NCI-H2171 treated with DMSO at 0.1 percent for 48 hours (cell line): ENCODE measurements around the gene ZSWIM7.
"Not testable (repeated sequence)": the region's sequence is repeated elsewhere in the genome, so short reads cannot be mapped to it uniquely, and the experiment has no call there.

Experiments used
- DNase-seq: peaks from one replicate; lab custom pipeline; 2025; lab: John Stamatoyannopoulos, UW

Gene ZSWIM7

GRCh38 chr17:15998031-15998562 lies 1.4 kb downstream of the ZSWIM7 start:
- no peak for DNase-seq

GRCh38 chr17:15996322-15996721 lies 3.2 kb downstream of the ZSWIM7 start:
- no peak for DNase-seq

GRCh38 chr17:15981646-15982580 lies 17.6 kb downstream of the ZSWIM7 start:
- DNase-seq, result no peak

GRCh38 chr17:15981208-15981607 lies 18.3 kb downstream of the ZSWIM7 start:
- DNase-seq, result no peak

- DNase-seq, result not testable (repeated sequence)
Observed at GRCh38 chr17:15979013-15979412, 20.5 kb downstream of the ZSWIM7 start.

- no peak for DNase-seq
Observed at GRCh38 chr17:15978606-15979005, 20.9 kb downstream of the ZSWIM7 start.

- no peak for DNase-seq
Observed at GRCh38 chr17:15977894-15978293, 21.6 kb downstream of the ZSWIM7 start.

GRCh38 chr17:15973834-15974233 lies 25.7 kb downstream of the ZSWIM7 start:
- DNase-seq, result no peak

GRCh38 chr17:15973016-15973415 lies 26.5 kb downstream of the ZSWIM7 start:
- no peak for DNase-seq

GRCh38 chr17:15972497-15972951 lies 27.0 kb downstream of the ZSWIM7 start:
- DNase-seq, result no peak

GRCh38 chr17:15971882-15972281 lies 27.6 kb downstream of the ZSWIM7 start:
- no peak for DNase-seq

- no peak for DNase-seq
Observed at GRCh38 chr17:15971098-15971678, 28.3 kb downstream of the ZSWIM7 start.

GRCh38 chr17:15970500-15970899 lies 29.0 kb downstream of the ZSWIM7 start:
- DNase-seq, result no peak

- DNase-seq, result no peak
Observed at GRCh38 chr17:15969463-15969862, 30.0 kb downstream of the ZSWIM7 start.

GRCh38 chr17:15967706-15968399 lies 31.7 kb downstream of the ZSWIM7 start:
- DNase-seq, result no peak

GRCh38 chr17:15966879-15967248 lies 32.6 kb downstream of the ZSWIM7 start:
- DNase-seq, result no peak

- no peak for DNase-seq
Observed at GRCh38 chr17:15966183-15966878, 33.2 kb downstream of the ZSWIM7 start.

- peak; percentile 43 for DNase-seq
Observed at GRCh38 chr17:15965528-15965927, 34.0 kb downstream of the ZSWIM7 start.

- DNase-seq, result no peak
Observed at GRCh38 chr17:15963670-15964110, 35.8 kb downstream of the ZSWIM7 start.

GRCh38 chr17:15958484-15958854 lies 41.0 kb downstream of the ZSWIM7 start:
- DNase-seq, result no peak

GRCh38 chr17:15957608-15958307 lies 41.7 kb downstream of the ZSWIM7 start:
- DNase-seq, result no peak
